ENCODE measurements around the gene CPSF3. TPM values are rescaled to one million over a fixed set of nuclear protein-coding genes. Genes with fewer than 3 reads are reported as not detected.

The CPSF3 gene
- total RNA-seq, 4 donors from 2014 or later = 17.6 to 173 (median 22.2) TPM

DNA sequence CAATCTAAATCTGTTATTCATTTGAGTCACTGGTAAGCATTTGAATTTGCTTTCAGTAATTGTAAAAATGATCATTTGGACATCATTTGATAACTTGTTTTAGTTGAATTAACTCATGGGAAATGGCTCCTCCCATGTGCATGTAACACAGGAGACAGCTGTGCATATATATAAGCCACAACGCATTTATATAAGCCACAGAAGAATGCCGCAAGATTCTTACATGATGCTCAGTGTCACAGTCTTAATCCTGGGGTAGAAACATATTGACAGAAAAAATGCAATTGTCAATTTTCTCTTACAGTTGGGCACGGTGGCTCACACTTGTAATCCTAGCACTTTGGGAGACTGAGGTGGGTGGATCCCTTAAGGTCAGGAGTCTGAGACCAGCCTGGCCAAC is 37.6 kb downstream of the CPSF3 start:
- in situ Hi-C loops (cut with MboI; ENCODE audit: low pct_ligation_motif_present in 1 of 4, low pct_unique_long_range_greater_than_20kb in 1 of 4, low sequenced_read_pairs in 3 of 4) (no loop called here), intact Hi-C loops (cut with DNase I; ENCODE audit: low total_unique reads) (no loop called here)
- TF ChIP-seq POLR2AphosphoS5 (IDR thresholded peaks at IDR 0.05) (no peak), EP300 (IDR thresholded peaks at IDR 0.05; ENCODE audit: low read depth) (no peak), POLR2A (IDR thresholded peaks at IDR 0.05) (no peak)
- TF ChIP-seq, protein P1, sequence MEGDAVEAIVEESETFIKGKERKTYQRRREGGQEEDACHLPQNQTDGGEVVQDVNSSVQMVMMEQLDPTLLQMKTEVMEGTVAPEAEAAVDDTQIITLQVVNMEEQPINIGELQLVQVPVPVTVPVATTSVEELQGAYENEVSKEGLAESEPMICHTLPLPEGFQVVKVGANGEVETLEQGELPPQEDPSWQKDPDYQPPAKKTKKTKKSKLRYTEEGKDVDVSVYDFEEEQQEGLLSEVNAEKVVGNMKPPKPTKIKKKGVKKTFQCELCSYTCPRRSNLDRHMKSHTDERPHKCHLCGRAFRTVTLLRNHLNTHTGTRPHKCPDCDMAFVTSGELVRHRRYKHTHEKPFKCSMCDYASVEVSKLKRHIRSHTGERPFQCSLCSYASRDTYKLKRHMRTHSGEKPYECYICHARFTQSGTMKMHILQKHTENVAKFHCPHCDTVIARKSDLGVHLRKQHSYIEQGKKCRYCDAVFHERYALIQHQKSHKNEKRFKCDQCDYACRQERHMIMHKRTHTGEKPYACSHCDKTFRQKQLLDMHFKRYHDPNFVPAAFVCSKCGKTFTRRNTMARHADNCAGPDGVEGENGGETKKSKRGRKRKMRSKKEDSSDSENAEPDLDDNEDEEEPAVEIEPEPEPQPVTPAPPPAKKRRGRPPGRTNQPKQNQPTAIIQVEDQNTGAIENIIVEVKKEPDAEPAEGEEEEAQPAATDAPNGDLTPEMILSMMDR (IDR thresholded peaks at IDR 0.05) = no peak
- Histone ChIP-seq H3K27me3 (no peaks in the 10 kb centered on the region), H3K4me3 (no peak overlapping the region), H3K4me1 (no peaks in the 10 kb centered on the region), H3K36me3 (peaks cover 0 to 12% (median 0%) of the 10 kb centered on the region in 4 donors), H3K27ac (no peak overlapping the region), H3K9me3 (no peaks in the 10 kb centered on the region)
- DNase-seq = no peak
- 93 to 100% methylated on average over 2 to 3 of the region's 3 CpGs for WGBS, 2 donors (ENCODE audit: low coverage in 1 of 2)

DNA sequence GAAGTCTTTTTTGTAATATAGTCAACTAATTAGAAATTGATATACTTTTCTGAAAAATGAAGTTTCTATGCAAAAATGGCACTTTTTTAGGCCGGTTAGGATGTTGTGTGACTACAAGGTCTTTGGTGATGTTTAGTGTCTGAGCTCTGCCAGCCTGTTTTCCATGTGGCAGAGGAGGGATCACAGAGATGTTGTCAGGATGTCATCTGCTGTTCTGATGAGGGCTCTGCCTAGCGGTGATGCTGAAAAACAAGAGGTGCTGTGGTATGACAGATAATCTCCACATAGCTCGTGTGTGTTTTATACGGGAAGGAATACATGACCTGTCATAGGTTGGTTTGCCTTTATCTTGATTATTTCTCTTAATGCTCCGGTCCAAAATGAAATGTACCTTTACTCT is 38.9 kb downstream of the CPSF3 start:
- peaks cover 0 to 12% (median 0%) of the 10 kb centered on the region in 4 donors for H3K36me3 ChIP-seq
- 91 to 93% methylated on average over 5 of the region's 5 CpGs for WGBS, 2 donors (ENCODE audit: low coverage in 1 of 2)
- no peaks in the 10 kb centered on the region for H3K4me1 ChIP-seq
- H3K4me3 ChIP-seq = no peak overlapping the region
- intact Hi-C loops (cut with DNase I; ENCODE audit: low total_unique reads) = no loop called here
- TF ChIP-seq POLR2AphosphoS5 (IDR thresholded peaks at IDR 0.05) (no peak), EP300 (IDR thresholded peaks at IDR 0.05; ENCODE audit: low read depth) (no peak), POLR2A (IDR thresholded peaks at IDR 0.05) (no peak)
- TF ChIP-seq, protein P1 (IDR thresholded peaks at IDR 0.05) = no peak
- no peaks in the 10 kb centered on the region for H3K27me3 ChIP-seq
- DNase-seq = no peak
- H3K9me3 ChIP-seq = no peaks in the 10 kb centered on the region
- in situ Hi-C loops (cut with MboI; ENCODE audit: low pct_ligation_motif_present in 1 of 4, low pct_unique_long_range_greater_than_20kb in 1 of 4, low sequenced_read_pairs in 3 of 4) = no loop called here
- no peak overlapping the region for H3K27ac ChIP-seq

DNA sequence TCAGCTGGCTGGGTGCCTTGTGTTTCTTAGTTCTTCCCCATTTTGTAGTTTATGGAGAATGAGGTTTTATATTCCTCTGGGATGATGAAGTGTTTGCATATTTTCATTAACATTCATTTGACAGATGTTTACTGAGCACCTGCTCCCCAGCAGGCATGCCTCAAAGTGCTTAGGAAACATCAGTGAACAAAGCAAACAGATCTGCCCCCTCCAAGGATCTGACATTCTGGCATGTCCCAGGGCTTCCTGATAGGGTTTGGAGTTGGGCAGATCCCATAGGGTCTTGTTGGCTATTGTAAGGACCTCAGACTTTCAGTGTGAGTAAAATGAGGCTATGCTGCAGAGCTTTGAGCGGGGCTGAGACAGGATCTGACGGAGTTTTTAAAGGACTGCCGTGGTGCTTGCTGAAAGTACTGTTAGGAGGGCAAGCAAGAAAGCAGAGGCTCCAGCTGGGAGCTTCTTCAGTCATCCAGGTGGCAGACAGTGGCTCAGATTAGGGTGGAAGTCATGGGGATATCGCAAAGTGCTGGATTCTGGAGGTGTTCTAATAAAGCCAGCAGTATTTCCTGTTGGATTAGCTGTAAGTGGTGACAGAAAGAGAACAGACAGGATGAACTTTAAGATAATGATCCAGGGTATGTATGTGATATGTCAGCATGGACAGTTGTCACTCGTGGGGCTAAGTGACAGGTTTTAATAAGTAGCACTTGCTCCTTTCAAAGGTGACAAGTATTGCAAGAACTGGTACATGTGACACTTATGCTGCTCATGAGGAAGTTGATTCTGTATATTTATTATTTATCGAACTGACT is 39.6 kb downstream of the CPSF3 start:
- Histone ChIP-seq H3K4me3 (no peak overlapping the region), H3K27ac (no peak overlapping the region), H3K9me3 (no peaks in the 10 kb centered on the region), H3K27me3 (no peaks in the 10 kb centered on the region), H3K4me1 (no peaks in the 10 kb centered on the region), H3K36me3 (peaks cover 0 to 4% (median 0%) of the 10 kb centered on the region in 4 donors)
- WGBS, 2 donors (ENCODE audit: low coverage in 1 of 2) = 84 to 93% methylated on average over 2 to 6 of the region's 6 CpGs
- intact Hi-C loops (cut with DNase I; ENCODE audit: low total_unique reads) (no loop called here), in situ Hi-C loops (cut with MboI; ENCODE audit: low pct_ligation_motif_present in 1 of 4, low pct_unique_long_range_greater_than_20kb in 1 of 4, low sequenced_read_pairs in 3 of 4) (no loop called here)
- TF ChIP-seq POLR2A (IDR thresholded peaks at IDR 0.05) (no peak), EP300 (IDR thresholded peaks at IDR 0.05; ENCODE audit: low read depth) (no peak), POLR2AphosphoS5 (IDR thresholded peaks at IDR 0.05) (no peak)
- TF ChIP-seq, protein P1 (IDR thresholded peaks at IDR 0.05) = no peak
- no peak for DNase-seq

GRCh38 chr2:9463698-9464034 is 40.2 kb downstream of the CPSF3 start:
- WGBS, 2 donors (ENCODE audit: low coverage in 1 of 2) = 40 to 66% methylated on average over 1 to 7 of the region's 7 CpGs
- in situ Hi-C loops (cut with MboI; ENCODE audit: low pct_ligation_motif_present in 1 of 4, low pct_unique_long_range_greater_than_20kb in 1 of 4, low sequenced_read_pairs in 3 of 4) = no loop called here
- intact Hi-C loops (cut with DNase I; ENCODE audit: low total_unique reads) = no loop called here

More at GRCh38 chr2:9463698-9464034, 40.2 kb downstream of the CPSF3 start:
- no peaks in the 10 kb centered on the region for H3K4me1 ChIP-seq
- H3K4me3 ChIP-seq = no peak overlapping the region
- H3K27ac ChIP-seq = no peak overlapping the region
- peaks cover 0 to 4% (median 0%) of the 10 kb centered on the region in 4 donors for H3K36me3 ChIP-seq
- TF ChIP-seq EP300 (IDR thresholded peaks at IDR 0.05; ENCODE audit: low read depth) (no peak), POLR2AphosphoS5 (IDR thresholded peaks at IDR 0.05) (no peak), POLR2A (IDR thresholded peaks at IDR 0.05) (no peak)
- TF ChIP-seq, protein P1 (IDR thresholded peaks at IDR 0.05) = no peak
- no peaks in the 10 kb centered on the region for H3K27me3 ChIP-seq
- DNase-seq = no peak
- no peaks in the 10 kb centered on the region for H3K9me3 ChIP-seq

Measured in transverse colon (tissue), 4 donors.